ENCODE data around the gene BRINP3. TPM values are rescaled to one million over a fixed set of nuclear protein-coding genes. Genes with fewer than 3 reads are reported as not detected.

BRINP3 gene
- total and polyA plus RNA-seq, 3 experiments from 2014 or later = not detected

DNA sequence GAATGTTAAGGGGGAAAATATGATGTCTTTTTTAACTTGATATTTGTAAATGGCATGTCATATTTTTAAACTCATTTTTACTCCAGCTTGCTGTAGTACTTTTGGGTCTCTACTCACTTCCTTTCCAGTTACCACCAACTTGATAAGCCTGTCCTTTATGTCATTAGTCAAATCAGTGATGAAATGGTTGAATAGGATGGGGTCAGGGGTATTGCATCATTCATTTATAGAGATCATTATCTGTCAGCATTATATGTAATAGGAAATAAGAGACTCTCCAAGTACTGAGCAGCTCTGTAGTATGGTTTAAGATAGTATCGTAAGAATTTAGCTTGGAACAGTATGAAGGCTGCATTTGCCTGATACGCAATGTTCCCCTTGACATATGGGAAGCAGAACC, 227.3 kb downstream of the BRINP3 start:
- ChIA-PET POLR2A (no interaction called here), CTCF (no interaction called here)
- H3K27ac ChIP-seq (ENCODE audit: low read depth, low read length) = no peak overlapping the region
- H3K9me3 Mint-ChIP-seq = peaks cover 11 to 27% (median 16%) of the 10 kb centered on the region in 5 donors
- no peaks in the 10 kb centered on the region for H3K9me3 ChIP-seq (ENCODE audit: low read length)
- no peak overlapping the region for H3K27ac Mint-ChIP-seq
- H3K27me3 Mint-ChIP-seq = no peaks in the 10 kb centered on the region
- H3K36me3 Mint-ChIP-seq = no peaks in the 10 kb centered on the region
- H3K4me3 ChIP-seq (ENCODE audit: low read length) = no peak overlapping the region
- no peak for DNase-seq
- H3K36me3 ChIP-seq (ENCODE audit: insufficient read depth, low read length) = no peaks in the 10 kb centered on the region
- no peak overlapping the region for H3K4me3 Mint-ChIP-seq
- H3K4me1 ChIP-seq (ENCODE audit: insufficient read depth, low read length) = no peaks in the 10 kb centered on the region
- H3K4me1 Mint-ChIP-seq = no peaks in the 10 kb centered on the region
- no peaks in the 10 kb centered on the region for H3K27me3 ChIP-seq (ENCODE audit: insufficient read depth, low read length, poor library complexity, severe bottlenecking)

DNA sequence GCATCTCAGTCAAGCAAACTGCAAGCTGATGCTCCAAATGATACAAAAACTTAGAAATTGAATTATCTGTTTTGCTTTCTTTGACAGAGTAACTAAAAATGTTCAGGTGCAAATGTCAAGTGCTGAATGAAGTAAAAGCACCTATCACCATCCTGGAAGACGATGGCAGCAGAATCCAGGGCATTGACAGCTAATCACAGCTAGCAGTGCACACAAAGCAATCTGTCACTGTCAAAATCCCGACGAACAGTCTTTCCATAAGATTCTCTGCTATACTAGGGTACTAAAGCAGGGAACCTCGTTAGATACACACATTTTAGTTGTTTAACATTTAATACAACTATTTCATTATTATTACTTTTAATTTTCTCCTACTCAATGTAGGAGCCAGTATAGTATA, 233.3 kb downstream of the BRINP3 start:
- H3K4me3 ChIP-seq (ENCODE audit: low read length) = no peak overlapping the region
- ChIA-PET POLR2A (no interaction called here), CTCF (no interaction called here)
- H3K36me3 Mint-ChIP-seq = no peaks in the 10 kb centered on the region
- H3K27ac ChIP-seq (ENCODE audit: low read depth, low read length) = no peak overlapping the region
- H3K9me3 Mint-ChIP-seq = peaks cover 4 to 19% (median 6%) of the 10 kb centered on the region in 5 donors
- DNase-seq = no peak
- no peaks in the 10 kb centered on the region for H3K36me3 ChIP-seq (ENCODE audit: insufficient read depth, low read length)
- no peak overlapping the region for H3K27ac Mint-ChIP-seq
- H3K4me1 Mint-ChIP-seq = no peaks in the 10 kb centered on the region
- H3K4me1 ChIP-seq (ENCODE audit: insufficient read depth, low read length) = no peaks in the 10 kb centered on the region
- no peaks in the 10 kb centered on the region for H3K9me3 ChIP-seq (ENCODE audit: low read length)
- no peaks in the 10 kb centered on the region for H3K27me3 ChIP-seq (ENCODE audit: insufficient read depth, low read length, poor library complexity, severe bottlenecking)
- no peaks in the 10 kb centered on the region for H3K27me3 Mint-ChIP-seq
- no peak overlapping the region for H3K4me3 Mint-ChIP-seq

DNA sequence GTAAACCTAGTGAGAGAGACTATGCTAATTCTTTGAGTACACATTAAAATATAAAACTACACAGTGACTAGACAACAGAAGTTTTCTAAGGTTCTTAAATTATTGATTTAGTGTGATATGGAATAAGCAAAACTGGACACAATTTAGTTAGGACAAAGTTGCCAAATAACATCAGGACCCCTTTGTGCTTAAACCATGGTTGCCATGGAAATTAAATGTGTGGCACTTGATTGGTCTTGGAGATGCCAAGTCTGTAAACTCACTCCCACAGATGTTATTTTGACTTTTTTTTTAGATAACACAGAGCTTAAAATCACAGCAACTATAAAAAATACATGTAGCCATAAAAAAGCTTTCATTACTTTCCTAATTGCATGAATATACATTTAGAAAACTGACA, 234.6 kb downstream of the BRINP3 start:
- H3K36me3 ChIP-seq (ENCODE audit: insufficient read depth, low read length) = no peaks in the 10 kb centered on the region
- no peak for DNase-seq
- H3K9me3 ChIP-seq (ENCODE audit: low read length) = no peaks in the 10 kb centered on the region
- Mint-ChIP-seq H3K9me3 (peaks cover 0 to 16% (median 8%) of the 10 kb centered on the region in 5 donors), H3K27ac (no peak overlapping the region), H3K4me3 (no peak overlapping the region), H3K4me1 (no peaks in the 10 kb centered on the region), H3K27me3 (no peaks in the 10 kb centered on the region), H3K36me3 (no peaks in the 10 kb centered on the region)
- no peaks in the 10 kb centered on the region for H3K4me1 ChIP-seq (ENCODE audit: insufficient read depth, low read length)
- H3K27me3 ChIP-seq (ENCODE audit: insufficient read depth, low read length, poor library complexity, severe bottlenecking) = no peaks in the 10 kb centered on the region
- H3K4me3 ChIP-seq (ENCODE audit: low read length) = no peak overlapping the region
- no peak overlapping the region for H3K27ac ChIP-seq (ENCODE audit: low read depth, low read length)
- CTCF ChIA-PET = no interaction called here
- POLR2A ChIA-PET = no interaction called here

DNA sequence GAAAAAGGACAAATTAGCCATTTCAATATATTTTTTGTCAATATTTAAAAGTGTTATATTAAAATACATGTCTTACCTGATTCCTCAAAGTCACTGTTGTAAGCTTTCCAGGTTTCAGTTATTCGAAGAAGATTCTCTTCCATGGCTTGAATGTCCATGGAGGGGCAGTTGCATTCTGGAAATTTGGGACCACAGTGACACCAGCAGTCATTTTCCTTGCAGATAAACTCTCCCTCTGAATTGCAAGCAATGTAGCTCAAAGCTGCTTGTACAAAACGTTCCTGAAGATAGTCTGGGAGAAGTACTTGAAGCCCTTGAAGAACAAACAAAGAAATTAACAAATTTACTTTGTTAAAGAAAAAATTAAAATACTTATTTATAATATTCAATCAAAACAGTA, 251.7 kb downstream of the BRINP3 start:
- DNase-seq = no peak
- Histone ChIP-seq H3K4me3 (ENCODE audit: low read length) (no peak overlapping the region), H3K27ac (ENCODE audit: low read depth, low read length) (no peak overlapping the region), H3K36me3 (ENCODE audit: insufficient read depth, low read length) (no peaks in the 10 kb centered on the region), H3K27me3 (ENCODE audit: insufficient read depth, low read length, poor library complexity, severe bottlenecking) (no peaks in the 10 kb centered on the region), H3K9me3 (ENCODE audit: low read length) (no peaks in the 10 kb centered on the region), H3K4me1 (ENCODE audit: insufficient read depth, low read length) (no peaks in the 10 kb centered on the region)
- H3K27me3 Mint-ChIP-seq = no peaks in the 10 kb centered on the region
- no peak overlapping the region for H3K4me3 Mint-ChIP-seq
- H3K4me1 Mint-ChIP-seq = no peaks in the 10 kb centered on the region
- H3K9me3 Mint-ChIP-seq = peaks cover 9 to 46% (median 12%) of the 10 kb centered on the region in 5 donors
- no peak overlapping the region for H3K27ac Mint-ChIP-seq
- no peaks in the 10 kb centered on the region for H3K36me3 Mint-ChIP-seq
- POLR2A ChIA-PET = no interaction called here
- CTCF ChIA-PET = no interaction called here

GRCh38 chr1:190212450-190212849, 265.2 kb downstream of the BRINP3 start:
- Mint-ChIP-seq H3K27me3 (no peaks in the 10 kb centered on the region), H3K36me3 (no peaks in the 10 kb centered on the region), H3K27ac (no peak overlapping the region), H3K4me3 (no peak overlapping the region), H3K9me3 (peaks cover 0 to 20% (median 5%) of the 10 kb centered on the region in 5 donors), H3K4me1 (no peaks in the 10 kb centered on the region)
- H3K27ac ChIP-seq (ENCODE audit: low read depth, low read length) = no peak overlapping the region
- no peak for DNase-seq
- ChIA-PET CTCF (no interaction called here), POLR2A (no interaction called here)
- no peak overlapping the region for H3K4me3 ChIP-seq (ENCODE audit: low read length)
- no peaks in the 10 kb centered on the region for H3K27me3 ChIP-seq (ENCODE audit: insufficient read depth, low read length, poor library complexity, severe bottlenecking)
- no peaks in the 10 kb centered on the region for H3K9me3 ChIP-seq (ENCODE audit: low read length)
- no peaks in the 10 kb centered on the region for H3K36me3 ChIP-seq (ENCODE audit: insufficient read depth, low read length)
- no peaks in the 10 kb centered on the region for H3K4me1 ChIP-seq (ENCODE audit: insufficient read depth, low read length)

DNA sequence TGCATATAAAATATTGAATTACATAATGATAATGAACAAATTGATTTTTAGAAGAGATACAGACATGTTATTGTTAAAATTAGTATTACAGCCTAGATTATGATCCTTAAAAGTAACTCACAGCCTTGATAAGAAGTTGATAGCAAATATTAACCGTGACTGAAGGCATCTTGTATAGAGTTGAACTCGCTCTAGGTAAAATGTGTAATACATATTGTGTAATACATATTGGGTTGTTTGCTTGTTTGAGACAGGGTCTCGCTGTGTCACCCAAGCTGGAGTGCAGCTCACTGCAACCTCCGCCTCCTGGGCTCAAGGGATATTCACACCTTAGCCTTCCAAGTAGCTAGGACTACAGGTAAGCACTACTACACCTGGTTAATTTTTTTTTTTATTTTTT, 269.9 kb downstream of the BRINP3 start:
- Histone ChIP-seq H3K4me1 (ENCODE audit: insufficient read depth, low read length) (no peaks in the 10 kb centered on the region), H3K9me3 (ENCODE audit: low read length) (no peaks in the 10 kb centered on the region), H3K27ac (ENCODE audit: low read depth, low read length) (no peak overlapping the region), H3K36me3 (ENCODE audit: insufficient read depth, low read length) (no peaks in the 10 kb centered on the region), H3K4me3 (ENCODE audit: low read length) (no peak overlapping the region), H3K27me3 (ENCODE audit: insufficient read depth, low read length, poor library complexity, severe bottlenecking) (no peaks in the 10 kb centered on the region)
- H3K36me3 Mint-ChIP-seq = no peaks in the 10 kb centered on the region
- peaks cover 0 to 35% (median 5%) of the 10 kb centered on the region in 5 donors for H3K9me3 Mint-ChIP-seq
- no peak overlapping the region for H3K27ac Mint-ChIP-seq
- DNase-seq = no peak
- CTCF ChIA-PET = interaction anchor here (0.5 kb wide), 1 partner anchor 69 kb away, joined by 3 read pairs; no protein-coding TSS in a partner anchor
- H3K27me3 Mint-ChIP-seq = no peaks in the 10 kb centered on the region
- POLR2A ChIA-PET = no interaction called here
- H3K4me1 Mint-ChIP-seq = no peaks in the 10 kb centered on the region
- H3K4me3 Mint-ChIP-seq = no peak overlapping the region

DNA sequence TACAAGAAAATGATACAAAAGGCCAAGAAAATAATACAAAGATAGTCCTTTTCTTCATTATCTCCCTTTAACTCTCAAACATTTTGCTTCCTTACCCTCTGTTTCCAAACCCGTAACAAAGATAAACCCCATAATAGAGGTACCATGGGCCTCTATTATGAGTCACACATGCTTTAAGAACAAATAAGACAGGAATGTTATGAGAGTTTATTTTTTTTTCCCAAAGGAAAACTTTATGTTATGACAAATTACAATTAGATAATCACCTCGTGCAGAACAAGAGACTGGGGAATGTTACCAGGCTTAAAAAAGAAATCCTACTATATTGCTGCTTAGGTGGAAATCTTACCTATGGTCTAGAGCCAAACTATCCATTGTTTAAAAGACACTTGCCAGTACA, 272.0 kb downstream of the BRINP3 start:
- H3K27ac ChIP-seq (ENCODE audit: low read depth, low read length) = no peak overlapping the region
- Mint-ChIP-seq H3K9me3 (peaks cover under 1 to 29% (median 9%) of the 10 kb centered on the region in 5 donors), H3K27ac (no peak overlapping the region), H3K27me3 (no peaks in the 10 kb centered on the region), H3K36me3 (no peaks in the 10 kb centered on the region), H3K4me1 (no peaks in the 10 kb centered on the region), H3K4me3 (no peak overlapping the region)
- no peaks in the 10 kb centered on the region for H3K36me3 ChIP-seq (ENCODE audit: insufficient read depth, low read length)
- no peaks in the 10 kb centered on the region for H3K27me3 ChIP-seq (ENCODE audit: insufficient read depth, low read length, poor library complexity, severe bottlenecking)
- DNase-seq = no peak
- ChIA-PET CTCF (no interaction called here), POLR2A (no interaction called here)
- H3K9me3 ChIP-seq (ENCODE audit: low read length) = no peaks in the 10 kb centered on the region
- no peaks in the 10 kb centered on the region for H3K4me1 ChIP-seq (ENCODE audit: insufficient read depth, low read length)
- H3K4me3 ChIP-seq (ENCODE audit: low read length) = no peak overlapping the region

GRCh38 chr1:190196020-190196419, 281.6 kb downstream of the BRINP3 start:
- Histone ChIP-seq H3K27ac (ENCODE audit: low read depth, low read length) (no peak overlapping the region), H3K9me3 (ENCODE audit: low read length) (no peaks in the 10 kb centered on the region), H3K36me3 (ENCODE audit: insufficient read depth, low read length) (no peaks in the 10 kb centered on the region), H3K27me3 (ENCODE audit: insufficient read depth, low read length, poor library complexity, severe bottlenecking) (no peaks in the 10 kb centered on the region), H3K4me1 (ENCODE audit: insufficient read depth, low read length) (no peaks in the 10 kb centered on the region), H3K4me3 (ENCODE audit: low read length) (no peak overlapping the region)
- peaks cover 11 to 43% (median 13%) of the 10 kb centered on the region in 5 donors for H3K9me3 Mint-ChIP-seq
- peaks cover 0 to 2% of the 10 kb centered on the region in 2 donors for H3K27me3 Mint-ChIP-seq
- DNase-seq = no peak
- H3K36me3 Mint-ChIP-seq = peaks cover 0 to 4% (median 0%) of the 10 kb centered on the region in 3 donors
- H3K4me3 Mint-ChIP-seq = no peak overlapping the region
- no peaks in the 10 kb centered on the region for H3K4me1 Mint-ChIP-seq
- CTCF ChIA-PET = no interaction called here
- POLR2A ChIA-PET = no interaction called here
- no peak overlapping the region for H3K27ac Mint-ChIP-seq
